NCI-H1105 (cell line): ENCODE measurements around the gene FLNA.
A peak's percentile ranks its signal among the peaks of the same experiment; 100 is the strongest.

ENCODE experiments used
- DNase-seq: peaks from one replicate; lab custom pipeline; 2025; lab: John Stamatoyannopoulos, UW

Gene FLNA

DNA sequence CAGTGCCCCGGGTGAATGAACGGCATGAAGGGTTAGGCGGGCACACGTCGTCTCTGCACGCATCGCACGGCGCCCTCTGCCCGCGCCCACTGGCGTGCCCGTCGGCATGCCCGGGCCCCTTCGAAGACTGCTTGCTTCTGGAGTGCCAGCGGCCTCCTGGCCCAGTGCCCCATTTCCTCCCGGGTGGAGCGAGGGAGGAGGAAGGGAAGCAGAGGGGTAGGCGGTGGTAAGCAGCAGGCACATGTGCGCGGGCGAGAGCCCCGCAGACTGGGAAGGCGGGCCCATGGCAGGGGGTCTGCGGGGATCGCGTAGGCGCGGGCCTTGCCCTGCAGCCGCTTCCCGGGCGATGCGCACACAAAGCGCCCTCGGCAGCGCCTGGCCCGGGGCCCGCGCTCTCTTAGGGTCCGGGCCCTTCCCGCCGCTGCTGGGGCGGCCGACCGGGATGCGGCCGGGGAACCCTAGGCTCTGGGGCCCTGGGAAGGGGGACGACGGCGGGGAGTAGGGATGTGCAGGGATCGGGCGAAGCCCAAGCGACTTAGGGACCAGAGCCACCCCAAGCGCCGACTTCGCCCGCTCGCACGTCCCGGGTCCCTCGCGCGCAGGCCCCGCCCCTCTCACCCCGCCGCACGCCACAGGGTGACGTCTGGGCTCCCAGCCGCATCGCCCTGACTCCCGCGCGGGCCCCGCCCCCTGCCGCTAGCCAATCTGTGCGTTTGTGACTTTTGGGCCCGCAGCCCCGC lies 3.8 kb upstream of the FLNA start:
- peak; percentile 53 for DNase-seq

DNA sequence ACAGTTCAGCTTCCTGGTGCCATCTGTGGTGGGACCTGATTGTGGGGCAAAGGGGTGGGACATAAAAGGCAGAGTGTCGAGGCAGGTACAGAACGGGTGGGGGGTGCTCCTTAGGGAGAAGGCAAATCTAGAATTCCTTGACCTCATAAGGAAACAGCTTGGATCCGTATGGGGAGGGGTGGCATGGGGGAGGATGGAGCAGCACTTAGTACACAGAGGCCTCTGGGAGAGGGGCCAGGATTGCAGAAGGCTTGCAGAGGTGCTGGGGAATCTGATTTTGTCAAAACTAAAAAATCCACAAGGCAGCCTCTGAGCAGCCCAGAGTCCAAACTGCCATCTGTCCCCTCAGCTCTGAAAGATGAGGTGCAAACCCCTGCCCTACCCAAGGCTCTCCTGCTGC lies 2.3 kb upstream of the FLNA start:
- DNase-seq = no peak

DNA sequence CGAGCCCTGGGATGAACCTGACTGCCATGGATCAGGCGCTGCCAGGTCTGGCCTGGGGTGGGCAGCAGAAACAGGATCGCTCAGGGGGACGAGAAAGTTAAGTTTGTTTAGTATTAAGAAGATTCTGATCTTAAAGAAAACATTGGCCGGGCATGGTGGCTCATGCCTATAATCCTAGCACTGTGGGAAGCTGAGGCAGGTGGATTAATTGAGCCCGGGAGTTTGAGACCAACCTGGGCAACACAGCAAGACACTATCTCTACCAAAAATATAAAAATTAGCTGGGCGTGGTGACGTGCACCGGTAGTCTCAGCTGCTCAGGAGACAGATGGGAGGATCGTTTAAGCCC lies 696 bp upstream of the FLNA start:
- no peak for DNase-seq

DNA sequence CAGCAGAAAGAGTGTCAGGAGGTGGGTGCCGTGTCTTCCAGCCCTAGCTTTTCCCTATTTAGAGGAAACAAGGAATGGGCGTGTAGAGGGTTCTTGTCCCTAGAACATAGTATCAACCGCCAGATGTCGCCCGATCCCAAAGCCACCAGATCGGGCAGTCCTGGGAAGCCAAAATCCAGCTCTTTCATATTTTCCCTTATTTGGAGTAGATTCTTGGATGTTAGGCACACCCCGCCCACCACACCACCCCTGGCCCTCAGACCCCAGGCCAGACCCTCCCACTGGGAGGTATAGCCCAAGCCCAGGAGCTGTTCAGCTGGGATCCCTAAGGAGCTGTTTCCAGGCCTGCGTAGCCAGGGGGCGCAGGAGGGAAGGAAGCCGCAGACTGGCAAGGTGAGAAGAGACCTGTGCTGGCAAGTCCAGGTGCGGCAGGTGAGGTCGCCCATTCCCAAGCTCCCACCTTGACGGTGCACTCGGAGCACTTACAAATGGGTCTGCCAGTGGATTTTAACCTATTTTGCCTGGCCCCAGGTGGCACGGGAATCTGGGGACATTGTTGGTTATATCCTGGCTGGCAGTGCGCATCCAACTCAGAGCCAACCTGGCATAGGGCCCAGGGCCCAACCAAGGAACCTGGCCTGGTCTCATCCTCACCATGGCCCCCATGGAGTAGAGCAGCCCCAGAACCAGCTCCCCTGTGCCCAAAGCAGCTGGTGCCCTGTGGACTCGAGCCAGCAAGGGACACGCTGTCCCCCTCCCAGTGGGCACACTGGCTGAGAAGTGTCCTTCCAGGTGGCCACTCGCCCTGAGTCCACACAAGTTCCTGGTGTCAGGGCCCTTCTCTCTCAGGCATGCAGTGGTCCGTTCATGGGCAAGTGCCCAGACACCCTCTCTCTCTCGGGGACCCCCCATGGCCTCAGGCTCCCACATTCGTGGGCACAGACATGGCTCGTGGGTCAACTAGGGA lies 811 bp downstream of the FLNA start:
- DNase-seq = peak; percentile 85

DNA sequence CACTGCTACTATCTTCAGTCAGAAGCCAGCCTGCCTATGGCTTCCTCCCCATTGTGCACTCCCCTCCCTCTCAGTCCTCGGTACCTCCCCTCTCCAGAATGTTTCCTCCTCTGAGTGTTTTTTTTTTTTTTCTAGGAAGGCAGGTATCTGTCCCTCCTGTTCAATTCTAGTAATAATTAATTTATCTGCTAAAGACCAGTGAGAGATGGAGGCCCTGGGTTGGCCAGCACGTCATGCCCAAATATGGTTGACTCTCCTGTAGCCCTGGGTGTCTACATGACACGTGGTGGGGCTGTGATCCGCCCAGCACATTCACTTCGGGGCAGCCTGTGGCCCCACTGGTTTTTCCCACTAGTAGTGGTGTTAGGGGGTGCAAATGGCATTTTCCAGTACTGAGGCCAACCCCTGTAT lies 1.8 kb downstream of the FLNA start:
- DNase-seq = no peak

DNA sequence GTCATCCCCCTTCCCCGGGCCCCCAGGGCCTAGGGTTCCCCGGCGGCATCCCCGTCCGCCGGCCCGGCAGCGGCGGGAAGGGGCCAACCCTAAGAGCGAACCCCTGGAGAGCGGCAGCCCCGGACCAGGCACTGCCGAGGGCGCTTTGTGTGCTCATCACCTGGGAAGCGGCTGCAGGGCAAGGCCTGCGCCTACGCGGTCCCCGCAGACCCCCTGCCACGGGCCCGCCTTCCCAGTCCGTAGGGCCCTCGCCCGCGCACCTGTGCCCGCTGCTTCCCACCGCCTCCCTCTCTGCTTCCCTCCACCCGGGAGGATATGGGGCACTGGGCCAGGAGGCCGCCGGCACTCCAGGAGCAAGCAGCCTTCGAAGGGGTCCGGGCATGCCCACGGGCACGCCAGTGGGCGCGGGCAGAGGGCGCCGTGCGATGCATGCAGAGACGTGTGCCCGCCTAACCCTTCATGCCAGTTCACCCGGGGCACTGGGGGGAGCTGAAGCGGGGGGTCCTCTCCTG lies 2.6 kb downstream of the FLNA start:
- peak; percentile 41 for DNase-seq

DNA sequence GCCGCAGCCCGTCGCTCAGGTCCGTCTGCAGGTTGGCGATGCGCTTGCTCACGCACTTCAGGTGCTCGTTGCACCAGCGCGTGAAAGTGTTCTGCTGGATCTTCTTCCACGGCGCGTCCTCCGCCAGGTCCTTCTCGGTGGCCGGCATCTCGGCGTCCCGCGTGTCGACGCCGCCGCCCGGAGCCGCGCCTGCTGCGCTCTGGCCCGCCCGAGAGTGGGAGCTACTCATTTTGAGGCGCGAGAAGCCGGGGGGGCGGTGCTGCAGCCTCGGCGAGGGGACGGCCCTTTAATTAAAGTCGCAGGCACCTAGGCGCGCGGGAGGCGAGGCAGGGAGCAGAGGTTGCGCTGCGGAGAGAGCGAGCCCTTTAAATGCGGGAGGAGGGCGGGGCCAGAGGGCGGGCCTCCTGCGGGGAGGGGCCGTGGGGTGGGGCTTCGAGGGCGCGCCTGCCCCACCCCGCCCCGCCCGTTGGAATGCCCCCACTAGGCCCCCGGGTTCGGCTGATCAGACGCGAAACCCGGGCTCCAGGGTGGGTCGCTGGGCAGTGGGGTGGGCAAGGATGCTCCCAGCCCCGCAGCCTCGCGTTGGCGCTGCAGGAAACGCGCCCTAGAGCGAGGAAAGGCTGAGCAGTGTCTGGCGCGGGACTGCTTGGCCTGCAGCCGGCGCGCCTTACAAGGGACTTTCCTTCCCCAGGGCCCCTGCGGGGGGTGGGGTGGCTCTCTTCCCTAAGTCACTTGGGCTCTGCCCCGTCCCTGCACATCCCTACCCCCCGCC lies 3.2 kb downstream of the FLNA start:
- peak; percentile 98 for DNase-seq

DNA sequence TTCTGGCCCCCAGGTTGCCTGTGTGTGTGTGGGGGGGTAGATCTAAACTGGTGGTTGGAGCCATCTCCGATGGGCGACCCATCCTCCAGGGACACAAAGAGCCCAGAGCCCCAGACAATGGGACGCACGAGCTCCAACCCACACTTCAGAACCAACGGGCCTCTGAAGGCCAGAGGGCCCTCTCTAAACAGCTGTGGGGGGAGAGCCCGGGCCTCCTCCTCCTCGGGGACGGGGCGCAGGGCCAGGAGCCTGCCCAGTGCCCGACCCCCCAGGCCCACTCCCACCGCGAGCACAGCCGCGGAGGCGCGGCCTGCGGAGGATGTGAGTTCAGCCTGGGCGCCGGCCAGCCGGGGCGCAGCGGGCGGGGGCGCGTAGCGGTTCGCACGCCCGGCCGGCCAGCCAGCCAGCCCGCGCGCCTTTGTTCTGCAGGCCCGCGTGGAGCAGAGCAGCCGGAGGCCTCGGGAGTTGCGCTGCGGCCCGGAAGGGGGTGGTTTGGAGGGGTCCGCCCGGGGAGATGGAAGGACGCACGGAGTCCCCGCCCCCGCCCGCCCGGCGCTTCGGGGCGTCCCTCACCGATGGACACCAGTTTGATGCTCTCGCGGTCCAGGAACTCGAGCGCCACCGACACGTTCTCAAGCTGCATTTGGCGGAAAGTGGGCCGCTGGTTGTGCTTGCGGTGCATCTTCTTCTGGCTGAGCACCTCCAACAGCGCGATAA lies 4.0 kb downstream of the FLNA start:
- peak; percentile 37 for DNase-seq

DNA sequence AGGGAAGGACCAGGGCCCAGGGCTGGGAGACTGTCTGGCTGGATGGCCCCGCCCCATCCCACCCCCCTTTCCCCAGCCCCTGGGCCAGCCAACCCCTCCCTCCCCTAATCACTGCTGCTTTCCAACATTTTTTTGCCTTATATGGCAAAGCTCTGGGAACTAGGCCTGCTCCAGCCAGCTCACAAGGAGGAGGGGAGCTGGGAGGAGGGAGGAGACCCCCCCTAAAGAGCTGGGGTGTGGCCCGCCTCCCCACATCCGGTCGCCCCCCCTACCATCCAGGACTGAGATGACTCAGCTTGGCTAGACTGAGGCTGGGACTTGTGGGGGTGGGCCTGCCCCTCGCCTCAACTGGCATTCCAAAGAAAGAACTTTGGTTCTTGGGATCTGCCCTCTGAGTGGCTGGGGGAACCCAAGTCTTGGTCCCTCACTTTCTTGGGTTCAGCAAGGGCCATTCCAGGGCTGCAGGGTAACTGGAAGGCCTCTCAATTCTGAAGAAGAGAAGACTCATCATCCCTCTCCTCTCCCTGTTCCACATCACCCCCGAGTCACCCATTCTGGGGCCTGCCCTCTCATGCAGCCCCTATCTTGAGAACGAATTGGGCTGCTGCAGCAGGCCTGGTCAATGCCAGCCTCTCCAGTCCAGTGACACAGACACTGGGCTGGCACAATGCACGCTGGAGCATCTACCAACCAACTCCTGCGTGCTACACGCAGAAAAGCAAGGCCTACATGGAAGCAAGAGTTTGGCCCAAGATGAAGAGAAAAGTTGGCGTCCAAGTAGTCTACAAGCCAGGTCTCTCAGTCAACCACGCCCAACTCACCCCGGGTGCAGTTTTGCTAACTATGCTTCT lies 4.8 kb downstream of the FLNA start:
- peak; percentile 86 for DNase-seq

DNA sequence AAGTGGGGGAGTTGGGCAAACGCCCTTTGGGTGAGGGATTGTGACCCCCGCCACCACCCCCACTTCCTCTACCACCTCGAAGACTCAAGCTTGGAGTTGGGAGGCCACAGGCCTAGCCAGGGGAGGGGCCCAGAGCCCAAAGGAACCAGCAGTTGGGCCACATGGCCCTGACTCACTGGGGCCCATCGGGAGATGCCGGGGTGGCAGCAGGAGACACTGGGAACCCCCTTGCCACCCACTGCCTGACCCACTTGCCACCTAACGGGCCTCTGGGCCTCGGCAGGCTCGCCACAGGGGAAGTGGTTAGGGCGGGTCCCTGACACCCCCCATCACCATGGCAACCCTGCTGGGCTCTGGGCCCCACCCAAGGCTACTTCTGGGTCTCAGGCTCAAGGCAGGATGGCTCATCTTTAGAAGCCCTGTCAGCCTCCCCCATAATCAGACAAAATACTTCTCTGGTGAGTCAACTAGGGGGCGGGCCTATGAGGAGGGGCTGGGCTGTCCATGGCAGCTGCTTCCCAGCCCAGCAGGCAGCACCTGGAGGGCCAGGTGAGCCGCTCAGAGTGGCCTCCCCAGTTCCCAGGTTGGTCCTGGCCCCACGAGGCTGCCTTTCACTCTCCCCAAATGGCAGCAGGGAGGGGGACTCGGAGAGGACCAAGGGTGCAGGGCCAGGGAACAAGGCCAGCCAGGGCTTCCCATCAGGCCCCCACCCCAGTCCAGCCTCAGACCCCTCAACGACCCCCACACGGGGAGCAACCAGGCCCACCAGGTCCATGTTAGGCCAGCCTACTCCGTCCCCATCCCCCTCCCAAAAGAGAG lies 5.6 kb downstream of the FLNA start:
- peak; percentile 57 for DNase-seq

DNA sequence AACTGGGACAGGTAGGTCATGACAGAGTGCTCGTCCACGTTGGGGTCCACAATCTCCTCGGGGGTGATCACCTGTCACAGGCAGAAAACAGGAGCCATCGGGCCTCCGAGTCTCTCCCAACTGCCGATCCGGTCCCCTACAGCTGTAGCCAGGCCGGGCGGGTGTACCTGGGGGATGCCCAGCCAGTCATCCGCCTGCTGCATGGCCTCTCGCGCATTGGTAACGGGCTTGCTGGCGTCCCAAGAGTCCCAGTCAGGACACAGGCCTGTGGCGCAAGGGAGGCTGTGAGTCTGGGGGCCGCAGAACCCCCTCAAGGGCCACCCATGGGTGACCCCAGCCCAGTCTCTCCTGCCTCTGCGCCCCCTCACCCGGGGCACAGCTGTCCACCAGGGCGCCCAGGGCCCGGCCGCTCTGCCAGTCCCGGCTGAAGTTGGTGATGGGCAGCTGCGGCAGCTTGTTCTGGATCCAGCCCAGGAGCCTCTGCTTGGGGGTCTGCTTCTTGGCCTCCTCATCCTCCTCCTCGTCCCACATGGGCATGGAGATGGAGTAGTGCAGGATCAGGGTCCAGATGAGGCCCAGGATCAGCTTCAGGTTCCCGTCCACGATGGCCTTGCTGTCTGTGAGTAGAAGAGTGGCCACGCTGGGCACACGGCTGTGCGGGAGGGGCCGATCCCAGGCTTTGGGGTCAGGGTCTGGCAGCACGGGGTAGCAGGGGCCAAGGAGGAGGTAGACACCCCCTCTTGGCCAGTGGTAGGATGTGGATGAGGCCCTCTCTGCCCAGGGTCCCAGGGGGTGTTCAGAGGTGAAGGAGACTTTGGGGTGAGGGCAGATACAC lies 6.7 kb downstream of the FLNA start:
- no peak for DNase-seq

DNA sequence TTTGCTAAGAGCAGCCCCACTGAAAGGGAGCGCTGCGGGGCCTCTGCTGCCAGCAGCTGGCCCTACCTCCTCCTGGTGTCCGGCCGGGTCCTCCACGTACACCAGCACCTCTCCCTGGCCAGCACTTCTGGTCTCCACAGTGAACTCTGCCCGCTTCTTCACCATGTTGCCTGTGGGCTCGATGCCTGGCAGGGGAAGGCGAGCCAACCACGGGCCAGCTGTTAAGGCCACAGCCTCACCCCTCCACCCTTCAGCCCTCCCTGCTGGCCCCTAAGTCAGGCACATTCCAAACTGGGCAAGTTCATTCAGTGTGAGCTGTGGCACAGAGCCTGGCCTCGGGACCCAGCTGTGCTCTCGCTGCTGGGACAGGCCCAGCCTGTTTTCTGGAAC lies 7.8 kb downstream of the FLNA start:
- DNase-seq = no peak

DNA sequence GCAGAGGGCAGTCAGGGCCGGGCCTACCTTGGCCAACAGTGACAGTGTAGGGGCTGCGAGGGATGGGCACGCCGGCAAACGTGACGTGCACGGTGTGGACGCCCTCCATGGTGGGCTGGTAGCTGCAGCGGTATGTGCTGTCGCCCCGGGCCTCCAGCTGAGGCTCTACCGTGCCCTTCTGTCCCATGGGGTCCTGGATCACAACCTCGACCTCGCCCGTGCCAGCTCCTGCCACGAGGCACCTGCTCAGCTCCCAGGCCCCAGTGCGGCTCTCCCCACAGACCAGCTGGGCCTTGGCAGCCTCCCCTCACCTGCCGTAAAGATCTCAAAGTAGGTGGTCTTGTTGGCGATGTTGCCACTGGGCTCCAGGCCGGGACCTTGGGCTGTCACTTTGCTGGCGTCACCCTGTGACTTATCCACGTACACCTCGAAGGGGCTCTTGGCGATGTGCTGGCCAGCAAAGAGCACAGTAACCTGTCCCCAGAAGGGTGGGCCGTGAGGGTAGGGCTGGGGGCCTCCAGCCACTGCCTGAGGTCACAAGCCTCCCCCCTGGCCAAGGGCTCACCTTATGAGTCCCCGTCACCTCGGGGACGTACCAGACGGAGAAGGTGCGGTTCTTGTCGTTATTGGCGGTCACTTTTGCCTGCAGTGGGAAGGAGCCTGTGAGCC lies 8.3 kb downstream of the FLNA start:
- DNase-seq = no peak

DNA sequence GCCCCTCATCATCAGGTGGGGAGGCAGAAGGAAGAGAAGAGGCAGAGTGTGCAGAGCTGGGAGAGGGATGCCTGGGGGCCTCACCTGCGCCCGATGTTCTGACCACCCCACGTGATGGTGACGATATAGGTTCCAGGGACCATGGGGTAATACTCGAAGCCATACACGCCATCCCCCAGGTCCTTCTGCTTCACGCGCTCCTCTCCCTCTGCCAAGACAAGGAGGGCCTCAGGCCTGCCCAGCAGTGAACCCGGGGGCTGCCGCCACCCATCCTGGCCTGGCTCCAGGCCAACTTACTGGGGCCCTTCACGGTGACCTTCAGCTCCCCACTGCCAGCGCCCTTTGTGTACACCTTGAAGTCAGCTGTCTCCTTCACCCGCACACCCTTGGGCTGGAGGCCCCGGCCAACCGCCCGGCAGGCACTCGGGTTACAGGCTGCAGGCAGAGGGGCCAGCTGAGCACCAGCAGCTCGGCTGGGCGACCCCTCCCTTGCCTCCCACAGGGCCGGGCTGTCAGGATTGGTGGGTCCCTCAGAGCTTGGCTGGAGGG lies 9.3 kb downstream of the FLNA start:
- no peak for DNase-seq

DNA sequence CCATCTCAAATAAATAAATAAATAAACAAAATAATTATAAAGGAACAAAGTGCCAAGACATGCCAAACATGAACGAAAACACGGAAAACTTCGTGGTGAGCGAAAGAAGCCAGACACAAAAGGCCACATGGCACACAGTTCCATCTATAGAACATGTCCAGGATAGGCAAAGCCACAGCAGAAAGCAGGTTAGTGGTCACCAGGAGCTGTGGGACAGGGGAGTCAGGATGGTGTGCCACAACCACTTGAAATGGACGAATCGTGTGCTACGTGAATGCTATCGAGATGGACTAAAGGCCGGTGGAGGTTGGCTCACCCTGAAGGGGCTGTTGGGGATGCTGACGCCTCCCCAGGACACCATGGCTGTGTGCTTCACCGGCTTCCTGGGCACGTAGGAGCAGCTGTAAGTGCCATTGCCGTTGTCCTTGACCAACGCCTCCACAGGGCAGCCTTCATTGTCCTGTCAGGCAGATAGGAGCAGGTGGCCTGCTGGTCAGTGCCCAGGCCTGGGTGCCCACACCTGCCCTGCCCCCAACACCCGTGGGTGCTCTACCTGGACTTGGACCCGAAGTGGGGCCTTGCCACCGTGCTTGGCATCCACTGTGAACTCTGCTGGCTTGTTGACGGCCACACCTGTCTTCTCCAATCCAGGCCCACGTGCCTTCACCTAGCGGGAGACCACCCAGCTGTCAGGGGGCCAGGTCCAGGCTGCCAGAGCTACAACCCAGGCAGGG lies 10.6 kb downstream of the FLNA start:
- DNase-seq = no peak

DNA sequence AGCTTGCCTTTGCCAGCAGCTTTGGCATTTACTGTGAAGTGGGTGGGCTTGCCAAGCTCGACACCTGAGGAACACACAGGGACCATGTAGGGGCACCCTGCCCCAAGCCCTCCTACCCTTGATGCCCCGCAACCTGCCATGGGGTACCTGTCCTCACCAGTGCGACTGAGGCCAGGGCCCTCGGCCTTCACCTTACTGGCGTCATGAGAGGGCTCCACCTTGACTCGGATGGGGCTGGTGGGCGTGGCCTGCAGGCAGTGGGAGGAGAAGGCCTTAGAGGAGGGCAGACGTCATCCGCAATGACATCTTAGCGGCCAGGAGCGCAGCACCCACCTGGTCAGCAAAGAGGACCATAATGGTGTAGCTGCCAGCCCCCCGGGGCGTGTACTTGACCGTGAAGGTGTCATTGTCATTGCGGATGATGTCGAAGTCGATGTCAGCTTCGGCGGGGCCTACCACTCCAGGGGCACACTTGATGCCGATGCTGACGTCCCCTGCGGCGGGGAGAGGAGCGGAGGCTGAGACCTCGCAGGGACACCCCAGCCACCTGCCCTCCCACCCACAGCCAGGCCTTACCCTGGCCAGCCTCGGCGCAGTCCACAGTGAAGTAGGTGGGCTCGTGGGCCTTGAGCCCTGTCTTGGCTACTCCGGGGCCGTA lies 12.2 kb downstream of the FLNA start:
- no peak for DNase-seq
